Lower leg skin (tissue), 3 donors: ENCODE results near the gene GUCA1A.

ENCODE experiments used
- POLR2A ChIP-seq, 2 donors: fragments of 450-650 bp; IDR thresholded peaks; one replicate each; pipeline ENCODE4 v1.6.1; 2016 to 2017; ENCODE audit warnings: antibody characterized with exemption in 2 of 2, mild to moderate bottlenecking in 1 of 2, moderate library complexity in 1 of 2
- TF ChIP-seq, protein P1 (sequence below), 3 donors: fragments of 450-650 bp; IDR thresholded peaks; one replicate each; pipeline ENCODE4 v1.5.1; 2016; ENCODE audit warnings: antibody characterized with exemption in 3 of 3, mild to moderate bottlenecking in 3 of 3, moderate library complexity in 2 of 3

GRCh38 chr6:42220807-42221206, 47.6 kb downstream of the GUCA1A start:
- TF ChIP-seq POLR2A (IDR thresholded peaks at IDR 0.05): no peak
- TF ChIP-seq, protein P1, sequence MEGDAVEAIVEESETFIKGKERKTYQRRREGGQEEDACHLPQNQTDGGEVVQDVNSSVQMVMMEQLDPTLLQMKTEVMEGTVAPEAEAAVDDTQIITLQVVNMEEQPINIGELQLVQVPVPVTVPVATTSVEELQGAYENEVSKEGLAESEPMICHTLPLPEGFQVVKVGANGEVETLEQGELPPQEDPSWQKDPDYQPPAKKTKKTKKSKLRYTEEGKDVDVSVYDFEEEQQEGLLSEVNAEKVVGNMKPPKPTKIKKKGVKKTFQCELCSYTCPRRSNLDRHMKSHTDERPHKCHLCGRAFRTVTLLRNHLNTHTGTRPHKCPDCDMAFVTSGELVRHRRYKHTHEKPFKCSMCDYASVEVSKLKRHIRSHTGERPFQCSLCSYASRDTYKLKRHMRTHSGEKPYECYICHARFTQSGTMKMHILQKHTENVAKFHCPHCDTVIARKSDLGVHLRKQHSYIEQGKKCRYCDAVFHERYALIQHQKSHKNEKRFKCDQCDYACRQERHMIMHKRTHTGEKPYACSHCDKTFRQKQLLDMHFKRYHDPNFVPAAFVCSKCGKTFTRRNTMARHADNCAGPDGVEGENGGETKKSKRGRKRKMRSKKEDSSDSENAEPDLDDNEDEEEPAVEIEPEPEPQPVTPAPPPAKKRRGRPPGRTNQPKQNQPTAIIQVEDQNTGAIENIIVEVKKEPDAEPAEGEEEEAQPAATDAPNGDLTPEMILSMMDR (IDR thresholded peaks at IDR 0.05): no peak
